WERI-Rb-1 (cell line): Measurements from ENCODE around the gene CEP63.

ENCODE experiments used
- DNase-seq: peaks from one replicate; pipeline ENCODE4 v3.0.0-alpha.2; 2020
- H3K27ac ChIP-seq: fragments of 250-450 bp; sonication (Bioruptor Pico); 2 replicates; pipeline ENCODE4 v1.5.1; 2020; ENCODE audit warnings: mild to moderate bottlenecking, moderate library complexity
- H3K27me3 ChIP-seq: fragments of 250-450 bp; sonication (Bioruptor Pico); 2 replicates; pipeline ENCODE4 v1.5.1; 2021; ENCODE audit warnings: mild to moderate bottlenecking, low read depth, moderate library complexity; ENCODE audit not compliant: insufficient read depth, severe bottlenecking
- H3K36me3 ChIP-seq: fragments of 250-450 bp; sonication (Bioruptor Pico); 2 replicates; pipeline ENCODE4 v1.5.1; 2020; ENCODE audit warnings: mild to moderate bottlenecking, moderate library complexity
- H3K4me3 ChIP-seq: 2 replicates; pipeline ENCODE4 v1.5.1; 2011; ENCODE audit warnings: low read depth, mild to moderate bottlenecking, control low read depth, low read length
- H3K9me3 ChIP-seq: fragments of 250-450 bp; sonication (Bioruptor Pico); 2 replicates; pipeline ENCODE4 v1.5.1; 2021; ENCODE audit warnings: mild to moderate bottlenecking, moderate library complexity; ENCODE audit not compliant: severe bottlenecking
- CTCF ChIP-seq: IDR thresholded peaks from 2 replicates; pipeline ENCODE4 v1.5.1; 2011; ENCODE audit warnings: low read depth, mild to moderate bottlenecking, control low read depth, inconsistent platforms, low read length

CEP63 gene

DNA sequence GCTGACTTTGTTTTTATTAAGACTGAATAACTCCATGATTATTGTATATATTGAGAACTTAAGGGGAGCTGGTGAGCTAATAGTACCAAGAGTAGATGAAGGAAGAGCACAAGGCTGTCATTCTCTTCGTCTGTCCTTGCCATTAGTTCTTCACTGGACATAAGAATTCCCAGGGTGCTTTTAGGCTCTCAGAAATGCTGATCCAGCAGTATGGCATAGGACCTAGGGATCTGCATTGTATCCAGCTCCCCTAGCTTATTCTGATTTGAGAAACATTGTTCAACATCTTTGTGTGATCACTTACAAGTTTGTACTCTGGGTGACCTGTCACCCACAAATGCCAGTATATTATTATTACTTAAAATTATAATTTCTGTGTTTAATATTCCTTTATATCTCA lies 47.6 kb downstream of the CEP63 start:
- Histone ChIP-seq H3K4me3 (no peak overlapping the region), H3K9me3 (no peaks in the 10 kb centered on the region), H3K36me3 (peaks cover 14% of the 10 kb centered on the region), H3K27ac (no peak overlapping the region), H3K27me3 (no peaks in the 10 kb centered on the region)
- no peak for TF ChIP-seq CTCF
- DNase-seq = no peak

DNA sequence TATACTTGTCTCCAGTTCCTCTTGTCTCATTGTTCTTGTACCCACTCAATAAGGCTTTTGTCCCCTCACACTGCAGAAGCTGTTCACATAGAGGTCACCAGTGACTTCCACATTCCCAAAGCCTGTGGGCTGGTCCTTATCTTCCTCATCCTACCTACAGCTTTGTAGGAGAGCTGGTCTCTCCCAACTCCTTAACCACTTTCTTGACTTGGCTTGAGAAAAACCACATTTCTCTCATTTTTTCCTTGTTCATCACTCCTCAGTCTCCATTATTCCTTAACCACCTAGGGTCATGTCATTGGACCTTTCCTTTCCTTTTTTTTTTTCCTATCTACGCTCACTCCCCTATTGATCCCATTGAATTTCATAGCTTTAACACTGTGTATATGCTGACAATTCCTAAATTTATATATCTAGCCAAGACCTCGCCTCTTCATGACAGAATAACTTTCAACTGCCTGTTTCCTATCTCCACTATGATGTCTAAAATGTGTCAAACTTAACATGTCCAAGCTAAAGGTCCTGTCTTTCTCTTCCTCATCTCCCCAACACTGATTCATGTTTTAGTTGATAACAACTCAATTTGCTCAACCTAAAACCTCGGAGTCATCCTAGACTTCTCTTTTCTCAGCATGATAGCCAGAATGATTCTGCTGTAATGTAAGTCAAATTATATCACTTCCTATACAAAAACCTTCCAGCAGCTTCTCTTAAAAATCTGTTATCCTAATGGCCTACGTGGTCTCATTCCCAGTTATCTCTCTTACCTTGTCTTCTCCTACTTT lies 49.5 kb downstream of the CEP63 start:
- Histone ChIP-seq H3K27ac (no peak overlapping the region), H3K27me3 (no peaks in the 10 kb centered on the region), H3K36me3 (peaks cover 23% of the 10 kb centered on the region), H3K9me3 (no peaks in the 10 kb centered on the region), H3K4me3 (no peak overlapping the region)
- no peak for DNase-seq
- TF ChIP-seq CTCF = no peak

GRCh38 chr3:134536781-134537180 lies 50.9 kb downstream of the CEP63 start:
- Histone ChIP-seq H3K27ac (no peak overlapping the region), H3K27me3 (no peaks in the 10 kb centered on the region), H3K36me3 (peaks cover 23% of the 10 kb centered on the region), H3K4me3 (no peak overlapping the region), H3K9me3 (no peaks in the 10 kb centered on the region)
- TF ChIP-seq CTCF = no peak
- no peak for DNase-seq

GRCh38 chr3:134542287-134542958 lies 56.6 kb downstream of the CEP63 start:
- Histone ChIP-seq H3K9me3 (no peaks in the 10 kb centered on the region), H3K27me3 (no peaks in the 10 kb centered on the region), H3K27ac (no peak overlapping the region), H3K4me3 (no peak overlapping the region), H3K36me3 (peaks cover 32% of the 10 kb centered on the region)
- DNase-seq = no peak
- TF ChIP-seq CTCF = no peak

DNA sequence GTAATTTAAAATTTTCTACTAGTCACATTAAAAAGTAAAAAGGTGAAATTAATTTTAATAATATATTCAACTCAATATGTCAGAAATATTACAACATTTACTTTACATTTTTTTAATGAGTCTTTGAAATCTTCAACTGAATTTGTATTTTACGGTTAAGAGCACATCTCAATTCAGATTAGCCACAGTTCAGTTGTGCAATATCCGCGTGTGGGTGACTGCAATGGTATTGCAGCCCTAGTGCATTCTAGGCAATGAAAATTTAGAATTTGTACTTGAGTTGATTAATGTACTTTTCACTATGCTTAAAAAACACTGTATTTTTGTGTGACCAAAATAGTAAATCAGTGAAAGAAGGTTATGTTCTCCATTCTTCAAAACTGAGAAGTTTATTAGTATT lies 57.3 kb downstream of the CEP63 start:
- Histone ChIP-seq H3K27me3 (no peaks in the 10 kb centered on the region), H3K36me3 (peaks cover 34% of the 10 kb centered on the region), H3K4me3 (no peak overlapping the region), H3K9me3 (no peaks in the 10 kb centered on the region), H3K27ac (no peak overlapping the region)
- no peak for TF ChIP-seq CTCF
- DNase-seq = no peak
